ENCODE results near the gene CCDC60.

Gene CCDC60

GRCh38 chr12:119444462-119445044 is 110.0 kb downstream of the CCDC60 start:
- peak in 1 of 2 donors; percentile 7 for DNase-seq (ENCODE audit: low read depth in 1 of 2, low spot score in 1 of 2)

GRCh38 chr12:119446459-119446858 is 111.9 kb downstream of the CCDC60 start:
- no peak for DNase-seq (ENCODE audit: low read depth in 1 of 2, low spot score in 1 of 2)

GRCh38 chr12:119447126-119447525 is 112.6 kb downstream of the CCDC60 start:
- DNase-seq (ENCODE audit: low read depth in 1 of 2, low spot score in 1 of 2) = no peak

- no peak for DNase-seq (ENCODE audit: low read depth in 1 of 2, low spot score in 1 of 2)
Observed at GRCh38 chr12:119447618-119448017, 113.1 kb downstream of the CCDC60 start.

- DNase-seq (ENCODE audit: low read depth in 1 of 2, low spot score in 1 of 2) = no peak
Observed at GRCh38 chr12:119448611-119449131, 114.1 kb downstream of the CCDC60 start.

GRCh38 chr12:119450771-119451170 is 116.2 kb downstream of the CCDC60 start:
- no peak for DNase-seq (ENCODE audit: low read depth in 1 of 2, low spot score in 1 of 2)

- DNase-seq (ENCODE audit: low read depth in 1 of 2, low spot score in 1 of 2) = no peak
Observed at GRCh38 chr12:119456824-119457223, 122.3 kb downstream of the CCDC60 start.

GRCh38 chr12:119457271-119457670 is 122.7 kb downstream of the CCDC60 start:
- DNase-seq (ENCODE audit: low read depth in 1 of 2, low spot score in 1 of 2) = no peak

- no peak for DNase-seq (ENCODE audit: low read depth in 1 of 2, low spot score in 1 of 2)
Observed at GRCh38 chr12:119459481-119459880, 125.0 kb downstream of the CCDC60 start.

- no peak for DNase-seq (ENCODE audit: low read depth in 1 of 2, low spot score in 1 of 2)
Observed at GRCh38 chr12:119460876-119461275, 126.3 kb downstream of the CCDC60 start.

- DNase-seq (ENCODE audit: low read depth in 1 of 2, low spot score in 1 of 2) = no peak
Observed at GRCh38 chr12:119461636-119462214, 127.2 kb downstream of the CCDC60 start.

- DNase-seq (ENCODE audit: low read depth in 1 of 2, low spot score in 1 of 2) = no peak
Observed at GRCh38 chr12:119463211-119463926, 128.8 kb downstream of the CCDC60 start.

- DNase-seq (ENCODE audit: low read depth in 1 of 2, low spot score in 1 of 2) = no peak
Observed at GRCh38 chr12:119468296-119468695, 133.8 kb downstream of the CCDC60 start.

- no peak for DNase-seq (ENCODE audit: low read depth in 1 of 2, low spot score in 1 of 2)
Observed at GRCh38 chr12:119475650-119476049, 141.1 kb downstream of the CCDC60 start.

GRCh38 chr12:119476951-119477350 is 142.4 kb downstream of the CCDC60 start:
- DNase-seq (ENCODE audit: low read depth in 1 of 2, low spot score in 1 of 2) = no peak

- DNase-seq (ENCODE audit: low read depth in 1 of 2, low spot score in 1 of 2) = no peak
Observed at GRCh38 chr12:119479121-119479561, 144.6 kb downstream of the CCDC60 start.

GRCh38 chr12:119480551-119480950 is 146.0 kb downstream of the CCDC60 start:
- no peak for DNase-seq (ENCODE audit: low read depth in 1 of 2, low spot score in 1 of 2)

- no peak for DNase-seq (ENCODE audit: low read depth in 1 of 2, low spot score in 1 of 2)
Observed at GRCh38 chr12:119486599-119487154, 152.1 kb downstream of the CCDC60 start.

GRCh38 chr12:119491814-119492213 is 157.3 kb downstream of the CCDC60 start:
- DNase-seq (ENCODE audit: low read depth in 1 of 2, low spot score in 1 of 2) = no peak

- no peak for DNase-seq (ENCODE audit: low read depth in 1 of 2, low spot score in 1 of 2)
Observed at GRCh38 chr12:119500209-119500608, 165.7 kb downstream of the CCDC60 start.

- DNase-seq (ENCODE audit: low read depth in 1 of 2, low spot score in 1 of 2) = no peak
Observed at GRCh38 chr12:119501052-119501451, 166.5 kb downstream of the CCDC60 start.

- DNase-seq (ENCODE audit: low read depth in 1 of 2, low spot score in 1 of 2) = no peak
Observed at GRCh38 chr12:119505001-119505400, 170.5 kb downstream of the CCDC60 start.
